IMR-90 (cell line): Measurements from ENCODE around the gene EID3. TPM values are rescaled to one million over a fixed set of nuclear protein-coding genes. Genes with fewer than 3 reads are reported as not detected.

ENCODE experiments used
- ATAC-seq: fragments of 200-7000 bp; cut with Tn5 transposase; 2 replicates; pipeline ENCODE4 v1.9.1; 2020; ENCODE audit warnings: low read depth, mild to moderate bottlenecking, moderate library complexity
- BruUV-seq: library from RNA; stranded (reverse); fragments of 400-500 nt; replicated peaks from 2 replicates; lab custom pipeline; 2021; lab: Mats Ljungman, UMichigan
- CTCF ChIA-PET: fragments of 300-600 bp; formaldehyde crosslinking; extraction: SDS; loops from one replicate; lab custom pipeline; 2021; ENCODE audit warnings: antibody characterized with exemption; lab: Yijun Ruan, JAX
- POLR2A ChIA-PET: fragments of 300-600 bp; sonication (Branson Sonifier 250); formaldehyde crosslinking; loops from one replicate; lab custom pipeline; 2022; ENCODE audit warnings: antibody characterized with exemption; ENCODE audit not compliant: unreplicated experiment; lab: Charles Lee
- DNase-seq: peaks from one replicate; pipeline ENCODE4 v3.0.0; 2013
- H2AFZ ChIP-seq: replicated peaks from 2 replicates; pipeline ENCODE3; 2013; ENCODE audit warnings: low read length, mild to moderate bottlenecking; ENCODE audit not compliant: poor library complexity
- H2AK5ac ChIP-seq: 2 replicates; pipeline ENCODE4 v1.6.1; 2013; ENCODE audit warnings: low read depth, low read length, inconsistent platforms
- H2AK9ac ChIP-seq: replicated peaks from 2 replicates; pipeline ENCODE3; 2013; ENCODE audit warnings: mild to moderate bottlenecking, low read depth, low read length, moderate library complexity; ENCODE audit not compliant: poor library complexity
- H2BK120ac ChIP-seq: 2 replicates; pipeline ENCODE4 v1.6.1; 2013; ENCODE audit warnings: low read depth, low read length, inconsistent platforms
- H2BK15ac ChIP-seq: 3 replicates; pipeline ENCODE4 v1.6.1; 2013; ENCODE audit warnings: low read depth, low read length, inconsistent platforms
- H2BK20ac ChIP-seq: 2 replicates; pipeline ENCODE4 v1.6.1; 2013; ENCODE audit warnings: low read depth, mild to moderate bottlenecking, inconsistent platforms, low read length, moderate library complexity
- H2BK5ac ChIP-seq: 2 replicates; pipeline ENCODE4 v1.6.1; 2013; ENCODE audit warnings: mild to moderate bottlenecking, low read depth, low read length, inconsistent platforms; ENCODE audit not compliant: poor library complexity, severe bottlenecking
- H3K14ac ChIP-seq: replicated peaks from 2 replicates; pipeline ENCODE4 v1.6.1; 2013; ENCODE audit warnings: low read depth, low read length, inconsistent platforms
- H3K18ac ChIP-seq: 2 replicates; pipeline ENCODE4 v1.6.1; 2013; ENCODE audit warnings: low read depth, low read length, control low read depth
- H3K23ac ChIP-seq: 2 replicates; pipeline ENCODE4 v1.6.1; 2013; ENCODE audit warnings: low read depth, low read length, inconsistent platforms
- H3K27ac ChIP-seq: 2 replicates; pipeline ENCODE4 v1.5.1; 2013; ENCODE audit warnings: mild to moderate bottlenecking, control low read depth, low read length; ENCODE audit not compliant: insufficient read depth
- H3K27me3 ChIP-seq: 2 replicates; pipeline ENCODE4 v1.6.1; 2013; ENCODE audit warnings: low read length; ENCODE audit not compliant: control insufficient read depth, insufficient read depth
- H3K36me3 ChIP-seq: 2 replicates; pipeline ENCODE4 v1.6.1; 2013; ENCODE audit warnings: low read length, mixed read lengths; ENCODE audit not compliant: control insufficient read depth, insufficient read depth
- H3K4ac ChIP-seq: 2 replicates; pipeline ENCODE4 v1.6.1; 2013; ENCODE audit warnings: low read depth, low read length, inconsistent platforms
- H3K4me1 ChIP-seq: 2 replicates; pipeline ENCODE4 v1.6.1; 2013; ENCODE audit warnings: low read length, mixed read lengths; ENCODE audit not compliant: control insufficient read depth, insufficient read depth
- H3K4me2 ChIP-seq: 2 replicates; pipeline ENCODE4 v1.6.1; 2013; ENCODE audit warnings: low read depth, mild to moderate bottlenecking, control low read depth, low read length, moderate library complexity
- H3K4me3 ChIP-seq: 2 replicates; pipeline ENCODE4 v1.5.1; 2013; ENCODE audit warnings: low read depth, mild to moderate bottlenecking, control low read depth, low read length, moderate library complexity; ENCODE audit not compliant: insufficient read depth
- H3K56ac ChIP-seq: 2 replicates; pipeline ENCODE4 v1.6.1; 2013; ENCODE audit warnings: low read length, inconsistent platforms; ENCODE audit not compliant: insufficient read depth; ENCODE audit errors: extremely low read depth
- H3K79me1 ChIP-seq, 2 experiments: 2 replicates each; pipeline ENCODE4 v1.6.1; 2013; ENCODE audit warnings: low read length in 2 of 2, inconsistent platforms in 1 of 2, low read depth in 1 of 2
- H3K9ac ChIP-seq: 2 replicates; pipeline ENCODE4 v1.6.1; 2013; ENCODE audit warnings: low read depth, low read length, control low read depth
- H3K9me1 ChIP-seq: 2 replicates; pipeline ENCODE4 v1.6.1; 2013; ENCODE audit warnings: low read length, inconsistent platforms; ENCODE audit not compliant: insufficient read depth
- H3K9me3 ChIP-seq: 2 replicates; pipeline ENCODE4 v1.6.1; 2013; ENCODE audit warnings: low read length; ENCODE audit not compliant: control insufficient read depth, insufficient read depth
- H4K20me1 ChIP-seq: 2 replicates; pipeline ENCODE4 v1.6.1; 2013; ENCODE audit warnings: low read length, inconsistent platforms; ENCODE audit not compliant: insufficient read depth
- H4K5ac ChIP-seq: 2 replicates; pipeline ENCODE4 v1.6.1; 2013; ENCODE audit warnings: mild to moderate bottlenecking, low read depth, low read length, control low read depth
- H4K8ac ChIP-seq, 2 experiments: 2 replicates each; pipeline ENCODE4 v1.6.1; 2013; ENCODE audit warnings: low read depth in 2 of 2, low read length in 2 of 2, control low read depth in 1 of 2, inconsistent platforms in 1 of 2
- H4K91ac ChIP-seq: 2 replicates; pipeline ENCODE4 v1.6.1; 2013; ENCODE audit warnings: low read depth, low read length, inconsistent platforms; ENCODE audit not compliant: insufficient read depth
- BHLHE40 ChIP-seq: fragments of 150-350 bp; IDR thresholded peaks from 2 replicates; pipeline ENCODE4 v1.6.1; 2016; ENCODE audit warnings: mild to moderate bottlenecking, low read depth, low read length
- CEBPB ChIP-seq: IDR thresholded peaks from 2 replicates; pipeline ENCODE4 v1.6.1; 2012; ENCODE audit warnings: low read depth, low read length, improper control_type of control experiment
- MAFK ChIP-seq: IDR thresholded peaks from 2 replicates; pipeline ENCODE4 v1.6.1; 2012; ENCODE audit warnings: low read depth, low read length, improper control_type of control experiment
- POLR2A ChIP-seq: IDR thresholded peaks from 2 replicates; pipeline ENCODE4 v1.6.1; 2012; ENCODE audit warnings: mild to moderate bottlenecking, low read depth, low read length
- WGBS, 2 experiments: methylation state at CpG; one replicate each; pipeline versions ENCODE4 v1.1.5 to v1.1.7; 2013; ENCODE audit warnings: missing lambda C conversion rate in 2 of 2; ENCODE audit not compliant: insufficient read length in 1 of 2; ENCODE audit errors: extremely low coverage in 2 of 2; 5-methylcytosine and 5-hydroxymethylcytosine counted together
- dilution Hi-C: fragments of 300-500 bp; cut with HindIII; formaldehyde crosslinking; loops from one replicate; pipeline ENCODE4 v1.14.3; 2018; ENCODE audit warnings: low sequenced_read_pairs; ENCODE audit not compliant: unreplicated experiment
- in situ Hi-C: fragments of 300-500 bp; cut with MboI; formaldehyde crosslinking; loops from 3 replicates; pipeline ENCODE4 v1.14.3; 2019; ENCODE audit warnings: low sequenced_read_pairs, inconsistent platforms, mixed read lengths
- intact Hi-C: fragments of 100-400 bp; cut with micrococcal nuclease; formaldehyde crosslinking; loops from 2 replicates; pipeline ENCODE4 v1.10.0; 2022
- polyA plus RNA-seq, 3 experiments: library from polyadenylated mRNA; depleted of rRNA; stranded (reverse); fragments of >200 nt; gene quantifications; 2 replicates each; pipeline ENCODE4 v1.2.3, GENCODE V29; 2012; ENCODE audit warnings: low replicate concordance in 1 of 3
- total RNA-seq: library from RNA; depleted of rRNA; stranded (reverse); fragments of >200 nt; gene quantifications from 2 replicates; pipeline ENCODE4 v1.2.3, GENCODE V29; 2012
- TF ChIP-seq, protein P1 (sequence below): fragments of 150-350 bp; IDR thresholded peaks from 2 replicates; pipeline ENCODE4 v1.6.1; 2017; ENCODE audit warnings: mild to moderate bottlenecking, antibody characterized with exemption, low read length, low read depth

Gene EID3
- total and polyA plus RNA-seq, 2 of the 4 experiments (the other 2 are of a cell fraction): 2.2 to 4.1 TPM

GRCh38 chr12:104306943-104307654 is 3.6 kb downstream of the EID3 start:
- H3K23ac ChIP-seq: 0 out of 2 replicates have a peak overlapping the region, but pooled peaks have one; percentile 17
- H3K9ac ChIP-seq: no peak overlapping the region
- no peak overlapping the region for H4K8ac ChIP-seq
- H2AFZ ChIP-seq: no peak overlapping the region
- POLR2A ChIA-PET: interaction anchor here (1.3 kb wide), 1 partner anchor 20 kb away, joined by 3 read pairs; no protein-coding TSS in a partner anchor
- no peak overlapping the region for H2BK20ac ChIP-seq
- ATAC-seq (no peak), DNase-seq (peak; percentile 44)
- H4K91ac ChIP-seq: no peak overlapping the region
- H4K20me1 ChIP-seq: peaks cover 95% of the 10 kb centered on the region
- H4K5ac ChIP-seq: no peak overlapping the region
- no peak overlapping the region for H2BK120ac ChIP-seq
- 0 out of 2 replicates have a peak, but pooled peaks have one; percentile 20 for TF ChIP-seq CEBPB
- TF ChIP-seq, protein P1, sequence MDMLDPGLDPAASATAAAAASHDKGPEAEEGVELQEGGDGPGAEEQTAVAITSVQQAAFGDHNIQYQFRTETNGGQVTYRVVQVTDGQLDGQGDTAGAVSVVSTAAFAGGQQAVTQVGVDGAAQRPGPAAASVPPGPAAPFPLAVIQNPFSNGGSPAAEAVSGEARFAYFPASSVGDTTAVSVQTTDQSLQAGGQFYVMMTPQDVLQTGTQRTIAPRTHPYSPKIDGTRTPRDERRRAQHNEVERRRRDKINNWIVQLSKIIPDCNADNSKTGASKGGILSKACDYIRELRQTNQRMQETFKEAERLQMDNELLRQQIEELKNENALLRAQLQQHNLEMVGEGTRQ: no peak
- no peak for TF ChIP-seq BHLHE40
- TF ChIP-seq MAFK: no peak
- TF ChIP-seq POLR2A: peak; percentile 3; the same call in 1 of the 2 replicates
- no peak overlapping the region for H3K14ac ChIP-seq
- H3K79me1 ChIP-seq: peaks cover 6 to 58% of the 10 kb centered on the region in 2 experiments; a peak in 2 of 4 replicates
- WGBS, 2 experiments: no CpG with 5 or more reads among the region's 6 CpGs
- no peaks in the 10 kb centered on the region for H3K27me3 ChIP-seq
- no peak overlapping the region for H3K56ac ChIP-seq
- in situ Hi-C loops (no loop called here), dilution Hi-C loops (no loop called here), intact Hi-C loops (no loop called here)
- no peak overlapping the region for H2AK9ac ChIP-seq
- peaks cover 24% of the 10 kb centered on the region for H3K36me3 ChIP-seq
- no peak overlapping the region for H3K4ac ChIP-seq
- peaks cover 24% of the 10 kb centered on the region; the same call in 1 of the 2 replicates for H3K4me1 ChIP-seq
- H3K4me2 ChIP-seq: peak overlapping the region; percentile 38; the same call in 1 of the 2 replicates
- H2BK15ac ChIP-seq: no peak overlapping the region
- CTCF ChIA-PET: no interaction called here
- peak overlapping the region; percentile 58 for H2BK5ac ChIP-seq
- H2AK5ac ChIP-seq: no peak overlapping the region
- H3K4me3 ChIP-seq: no peak overlapping the region
- H3K18ac ChIP-seq: no peak overlapping the region
- peaks cover 20% of the 10 kb centered on the region for H3K9me1 ChIP-seq
- H3K9me3 ChIP-seq: no peaks in the 10 kb centered on the region
- no peak overlapping the region for H3K27ac ChIP-seq
- BruUV-seq: no TSS peak
